Nucleus accumbens (tissue), 56 donors: ENCODE measurements around the gene CSNK1E.
A peak's percentile ranks its signal among the peaks of the same experiment; 100 is the strongest.

Experiments used
- DNase-seq, 56 donors: peaks; one replicate each; lab custom pipeline; 2025; lab: John Stamatoyannopoulos, UW

Gene CSNK1E

DNA sequence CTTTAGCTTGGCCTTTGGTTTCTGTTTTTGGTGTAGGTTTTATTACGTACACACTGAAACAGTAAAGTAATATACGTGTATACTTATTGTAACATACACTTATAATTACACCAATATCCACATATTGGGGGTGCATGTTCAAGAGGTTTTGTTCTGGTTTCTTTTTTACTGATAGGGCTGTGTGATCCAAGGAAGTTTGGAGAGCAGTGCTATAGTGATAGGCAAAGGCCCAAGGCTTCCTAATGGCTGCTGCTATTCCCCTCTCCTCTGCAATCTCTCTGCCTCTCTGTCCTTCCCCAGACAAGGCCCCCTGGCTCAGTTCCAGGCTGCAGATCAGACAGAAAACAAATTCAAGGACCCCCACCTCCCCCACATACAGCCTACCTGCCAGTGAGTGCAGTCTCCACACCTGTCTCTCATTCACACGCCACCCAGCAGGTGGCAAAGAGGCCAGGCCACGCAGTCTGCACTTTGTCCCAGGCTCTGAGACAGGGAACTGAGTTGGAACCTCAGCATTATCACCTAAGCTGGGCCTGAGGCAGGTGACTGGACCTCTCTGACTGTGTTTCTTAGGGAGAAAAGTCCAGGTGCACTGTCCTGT is 59.5 kb downstream of the CSNK1E start:
- DNase-seq = no peak

DNA sequence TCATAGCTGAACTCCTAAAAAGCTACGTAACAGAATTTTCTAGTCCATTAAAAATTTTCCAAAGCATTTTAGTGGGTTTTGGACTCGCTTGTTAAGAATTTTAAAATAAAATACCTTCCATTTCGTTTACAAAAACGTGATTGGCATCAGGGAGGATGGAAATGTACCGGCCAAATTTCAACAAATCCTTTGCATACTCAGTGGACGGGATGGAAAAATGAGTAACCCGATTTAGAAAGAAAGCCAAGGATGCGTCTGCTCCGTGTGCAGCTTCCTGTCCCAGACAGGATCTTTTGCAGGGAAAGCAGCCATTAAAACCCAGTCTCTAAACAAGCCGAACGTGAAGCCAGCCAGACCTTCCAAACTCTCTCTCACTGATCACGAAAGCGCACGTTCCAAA is 60.1 kb downstream of the CSNK1E start:
- no peak for DNase-seq

- no peak for DNase-seq
These were observed 61.5 kb downstream of the CSNK1E start for GRCh38 chr22:38255697-38256096.

DNA sequence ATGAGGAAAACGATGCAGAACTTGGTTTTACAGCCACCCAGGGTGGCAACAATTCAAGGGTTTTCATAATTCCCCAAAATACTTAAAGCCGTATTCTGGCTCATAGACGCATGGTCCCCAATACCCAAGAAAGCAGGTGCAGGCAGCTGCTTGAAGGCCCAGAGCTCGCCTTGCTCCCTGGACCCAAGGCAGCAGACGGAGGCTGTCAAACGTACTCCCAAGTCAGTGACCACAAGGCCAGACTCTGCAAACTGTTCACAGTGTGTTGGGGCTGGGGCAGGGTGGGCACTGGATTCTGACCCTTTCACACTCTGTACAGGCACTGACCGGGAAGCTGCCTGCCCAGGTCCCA is 65.9 kb downstream of the CSNK1E start:
- DNase-seq = no peak

- no peak for DNase-seq
These were observed 66.4 kb downstream of the CSNK1E start for GRCh38 chr22:38250643-38251340.

- no peak for DNase-seq
These were observed 67.2 kb downstream of the CSNK1E start for GRCh38 chr22:38249803-38250642.

GRCh38 chr22:38249301-38249700 is 67.9 kb downstream of the CSNK1E start:
- no peak for DNase-seq

- no peak for DNase-seq
These were observed 69.0 kb downstream of the CSNK1E start for GRCh38 chr22:38248280-38248679.

GRCh38 chr22:38247713-38248112 is 69.5 kb downstream of the CSNK1E start:
- DNase-seq = no peak

GRCh38 chr22:38246692-38247091 is 70.5 kb downstream of the CSNK1E start:
- peak in 46 of 56 donors; percentile 23 to 86 (median 56) for DNase-seq

GRCh38 chr22:38246046-38246658 is 71.1 kb downstream of the CSNK1E start:
- no peak for DNase-seq

GRCh38 chr22:38244106-38244505 is 73.1 kb downstream of the CSNK1E start:
- no peak for DNase-seq

DNA sequence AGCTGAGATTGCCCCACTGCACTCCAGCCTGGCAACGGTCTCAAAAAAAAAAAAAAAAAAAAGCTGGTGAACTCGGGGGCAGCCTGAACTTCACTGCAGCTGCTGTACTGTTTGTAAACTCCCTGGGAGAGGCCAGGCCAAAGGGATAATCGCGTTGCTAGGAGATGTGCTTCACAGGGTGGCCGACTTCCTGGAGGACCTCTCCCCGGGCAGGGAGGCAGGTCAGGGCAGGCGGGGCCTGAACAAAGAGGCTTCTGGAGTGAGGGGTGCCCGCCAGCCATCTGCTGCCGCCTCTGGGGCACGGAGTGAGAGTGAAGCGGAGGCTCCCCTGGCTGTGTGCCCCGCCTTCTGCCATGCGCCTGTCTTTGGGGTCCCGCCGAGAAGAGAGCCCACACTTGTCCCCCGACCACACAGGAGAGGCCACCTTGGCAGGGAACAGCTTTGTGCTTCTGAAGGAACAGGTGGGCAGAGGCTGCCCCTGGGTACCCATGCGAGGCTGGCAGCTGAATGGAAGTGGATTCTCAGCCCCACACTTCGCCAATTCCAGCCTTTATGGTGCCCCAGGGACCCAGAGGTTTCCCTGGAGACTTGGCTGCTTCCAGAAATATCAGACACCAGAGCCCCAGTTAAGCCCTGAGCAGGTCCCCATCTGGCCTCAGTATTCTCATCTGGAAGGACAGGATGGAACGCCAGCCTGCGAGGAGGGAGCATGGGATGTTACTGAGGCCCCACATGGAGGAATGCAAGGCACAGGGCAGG is 74.0 kb downstream of the CSNK1E start:
- peak in 39 of 56 donors; percentile 13 to 71 (median 37) for DNase-seq

DNA sequence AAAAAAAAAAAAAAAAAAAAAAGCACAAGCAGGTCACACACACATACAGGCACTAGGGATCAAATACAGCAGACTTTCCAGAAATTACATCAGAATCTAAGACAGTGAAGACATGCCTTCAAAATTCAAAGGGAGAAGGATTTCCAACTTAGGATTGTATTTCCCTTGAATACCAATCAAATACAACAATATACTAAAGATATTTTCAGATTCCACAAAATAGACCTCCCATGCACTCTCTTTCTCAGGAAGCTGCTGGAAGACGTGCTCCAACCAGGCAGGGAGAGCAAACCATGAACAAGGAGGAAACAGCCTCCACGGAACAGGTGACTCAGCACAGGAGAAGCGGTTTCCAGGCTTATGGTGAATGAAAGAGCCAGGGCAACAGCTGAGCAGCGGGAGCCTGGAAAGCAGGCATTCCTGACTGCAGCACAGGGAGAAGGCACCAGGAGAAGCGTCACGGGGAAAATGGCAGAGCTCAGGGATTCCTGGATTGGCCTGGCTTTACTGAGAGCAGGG is 76.4 kb downstream of the CSNK1E start:
- peak in 37 of 56 donors; percentile 14 to 79 (median 46) for DNase-seq
